NCI-H2107 treated with DMSO at 0.1 percent for 48 hours (cell line): ENCODE data around the gene DACT2.
"Not testable (repeated sequence)": the region's sequence is repeated elsewhere in the genome, so short reads cannot be mapped to it uniquely, and the experiment has no call there.

ENCODE experiments used
- DNase-seq: peaks from one replicate; lab custom pipeline; 2025; ENCODE audit not compliant: unreplicated experiment; lab: John Stamatoyannopoulos, UW

DACT2 gene, protein sequence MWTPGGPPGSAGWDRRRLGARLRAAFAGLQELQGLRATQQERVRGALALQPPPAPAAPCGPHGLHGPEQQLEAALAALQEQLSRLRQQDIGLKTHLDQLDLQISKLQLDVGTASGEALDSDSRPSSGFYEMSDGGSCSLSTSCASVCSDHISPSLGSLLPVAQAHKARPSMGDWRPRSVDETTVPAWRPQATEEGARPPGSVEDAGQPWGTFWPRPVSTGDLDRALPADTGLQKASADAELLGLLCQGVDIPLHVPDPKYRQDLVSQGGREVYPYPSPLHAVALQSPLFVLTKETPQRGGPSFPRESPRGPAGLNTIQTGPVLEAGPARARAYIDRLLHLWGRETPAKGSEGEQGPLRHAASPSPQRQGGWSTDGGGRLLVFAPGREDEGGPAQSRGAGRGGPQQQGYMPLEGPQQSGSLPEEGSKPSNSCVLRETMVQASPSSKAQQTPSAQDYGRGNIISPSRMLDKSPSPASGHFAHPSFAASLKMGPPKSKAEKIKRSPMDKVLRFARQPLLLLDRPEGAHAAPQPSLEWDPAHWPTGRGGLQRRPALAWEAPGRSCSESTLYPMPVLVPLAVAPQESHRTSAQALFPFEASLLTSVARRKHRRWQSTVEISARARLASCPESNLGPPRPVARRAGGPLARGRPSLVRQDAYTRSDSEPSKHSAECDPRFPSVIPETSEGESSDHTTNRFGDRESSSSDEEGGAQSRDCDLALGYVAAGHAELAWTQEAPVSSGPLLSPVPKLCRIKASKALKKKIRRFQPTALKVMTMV

GRCh38 chr6:168319279-168320111 is at the start of gene DACT2:
Gene DACT2, minus strand, starts transcription at chr6:168319777. Its CDS starts 144 bp downstream, at chr6:168319633.
- no peak for DNase-seq

DNA sequence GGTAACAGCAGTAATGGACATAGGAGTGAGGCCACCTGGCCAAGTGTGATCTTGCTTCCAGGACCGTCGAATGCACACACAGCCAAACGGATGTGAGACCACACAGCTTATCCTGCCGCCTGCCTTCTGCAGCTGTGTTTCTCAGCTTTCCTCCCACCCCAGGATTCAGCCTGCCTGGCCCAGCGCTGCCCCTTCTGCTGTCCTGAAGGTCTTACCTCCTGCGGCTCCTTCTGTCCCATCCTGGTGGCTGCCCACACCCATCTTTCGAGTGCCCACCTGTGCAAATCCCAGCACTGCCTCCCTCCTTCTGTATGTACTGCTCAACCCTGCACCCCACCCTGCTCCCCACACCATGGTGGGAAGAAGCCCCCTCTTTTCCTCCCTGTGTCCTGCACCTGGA is 49.4 kb upstream of the DACT2 start:
- no peak for DNase-seq

GRCh38 chr6:168368066-168368820 is 48.7 kb upstream of the DACT2 start:
- DNase-seq = no peak

DNA sequence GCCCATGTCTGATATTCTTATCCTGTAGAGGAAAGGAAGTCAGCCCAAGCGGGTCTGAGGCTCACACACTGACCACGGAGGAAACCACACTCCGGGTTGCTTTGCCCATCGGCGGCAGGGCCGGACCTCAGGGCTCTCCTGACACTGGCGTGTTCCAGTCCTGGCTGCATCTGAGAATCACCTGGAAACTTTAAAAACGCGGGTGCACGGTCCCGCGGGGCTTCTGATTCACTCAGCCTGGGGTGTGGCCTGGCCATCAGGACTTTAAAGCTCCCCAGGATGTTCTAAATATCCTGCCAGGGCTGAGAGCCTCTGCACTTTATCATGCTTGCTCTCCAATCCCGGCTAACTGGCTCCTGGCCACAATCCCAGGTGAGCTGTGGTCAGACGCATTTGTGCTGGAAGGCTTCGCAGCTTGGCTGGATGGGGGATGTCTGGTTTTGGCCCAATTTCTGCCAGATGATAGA is 47.7 kb upstream of the DACT2 start:
- DNase-seq = no peak

DNA sequence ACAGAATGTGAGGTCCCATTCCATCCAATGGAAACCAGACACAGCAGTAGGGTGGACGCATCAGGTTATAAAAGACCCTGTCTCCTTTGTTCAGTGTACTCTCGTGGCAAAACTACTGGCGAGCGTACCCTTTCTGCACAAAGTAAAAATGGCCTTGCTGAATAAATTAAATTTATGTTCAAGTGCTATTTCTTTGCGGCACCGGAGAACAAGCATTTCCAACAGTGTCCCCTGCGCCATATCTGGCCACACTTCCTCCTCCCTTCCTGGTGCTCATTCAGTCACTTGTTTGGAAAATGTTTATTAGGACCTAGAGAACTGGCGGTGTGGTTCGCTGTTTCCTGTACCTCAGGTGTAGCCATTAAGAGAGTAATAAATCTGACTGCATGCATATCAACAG is 46.9 kb upstream of the DACT2 start:
- no peak for DNase-seq

DNA sequence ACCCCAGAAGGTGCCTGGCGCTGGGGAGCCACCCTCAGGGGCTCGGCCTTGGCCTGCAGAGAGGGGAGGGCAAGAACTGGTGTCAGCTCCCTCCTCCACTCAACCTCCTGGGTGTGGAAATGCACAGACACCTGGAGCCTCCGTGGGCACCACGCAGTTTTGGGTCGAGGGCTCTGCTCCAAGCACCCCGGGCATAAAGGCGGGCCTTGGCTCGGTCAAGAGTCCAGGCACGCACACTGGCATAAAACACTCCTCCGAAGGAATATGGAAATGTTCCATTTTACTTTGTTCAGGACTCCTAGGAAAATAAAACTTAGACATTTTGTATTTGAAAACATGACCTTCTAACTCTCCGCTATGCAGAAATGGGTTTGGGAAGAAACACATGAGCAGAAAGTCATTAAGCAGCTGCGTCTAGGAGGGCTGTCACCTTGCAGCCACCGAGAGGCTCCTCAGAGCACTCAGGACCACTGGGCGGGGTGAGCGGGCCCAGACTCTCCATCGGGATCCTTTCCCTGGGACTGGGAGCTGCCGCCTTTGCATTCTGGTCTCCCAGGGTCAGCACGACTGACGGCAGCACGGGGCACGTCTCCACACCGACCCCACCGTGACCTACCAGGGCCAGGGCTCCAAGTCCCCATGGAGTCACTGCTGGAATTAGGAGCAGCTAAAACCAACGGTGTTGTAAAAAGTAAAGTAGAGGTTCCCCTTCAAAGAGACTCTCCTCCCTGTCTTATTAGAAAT is 46.0 kb upstream of the DACT2 start:
- DNase-seq = no peak

- DNase-seq = no peak
Measured at GRCh38 chr6:168364793-168365421, 45.3 kb upstream of the DACT2 start.

DNA sequence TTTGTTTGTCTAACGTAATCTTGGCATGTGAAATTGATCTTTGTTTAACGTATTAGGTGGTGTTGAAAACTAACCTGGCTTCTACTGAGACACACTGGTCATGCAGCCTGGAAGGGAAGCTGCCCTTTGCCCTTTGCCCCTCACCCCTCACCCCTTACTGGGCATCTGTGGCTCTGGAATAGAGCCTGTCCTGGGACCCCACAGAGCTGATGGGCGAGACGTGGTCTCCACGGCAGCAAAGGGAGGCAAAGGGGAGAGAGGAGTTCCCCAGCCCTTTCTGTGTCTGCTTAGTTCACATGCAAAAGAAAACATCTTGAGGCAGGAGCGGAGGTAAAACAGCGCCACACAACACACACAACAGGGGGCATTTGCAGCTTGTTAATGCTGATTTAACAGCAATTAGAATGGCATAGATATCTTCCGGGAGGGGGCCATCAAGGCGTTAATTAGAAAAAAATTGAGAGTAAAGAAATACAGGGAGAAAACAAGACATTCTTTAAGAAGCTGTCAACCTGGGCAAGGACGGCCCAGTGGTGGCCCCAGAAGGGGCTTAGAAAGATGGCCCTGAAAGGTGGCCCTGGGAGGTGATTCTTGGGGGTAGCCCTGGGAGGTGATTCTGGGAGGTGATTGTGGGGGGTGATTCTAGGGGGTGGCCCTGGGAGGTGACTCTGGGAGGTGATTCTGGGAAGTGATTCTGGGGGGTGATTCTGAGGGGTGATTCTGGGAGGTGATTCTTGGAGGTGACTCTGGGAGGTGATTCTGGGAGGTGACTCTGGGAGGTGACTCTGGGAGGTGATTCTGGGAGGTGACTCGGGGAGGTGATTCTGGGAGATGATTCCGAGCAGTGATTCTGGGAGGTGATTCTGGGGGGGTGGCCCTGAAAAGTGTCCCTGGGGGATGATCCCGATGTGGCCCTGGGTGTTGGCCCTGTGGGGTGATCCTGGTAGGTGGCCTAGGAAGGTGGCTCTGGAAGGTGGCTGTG is 44.5 kb upstream of the DACT2 start:
- DNase-seq = no peak

DNA sequence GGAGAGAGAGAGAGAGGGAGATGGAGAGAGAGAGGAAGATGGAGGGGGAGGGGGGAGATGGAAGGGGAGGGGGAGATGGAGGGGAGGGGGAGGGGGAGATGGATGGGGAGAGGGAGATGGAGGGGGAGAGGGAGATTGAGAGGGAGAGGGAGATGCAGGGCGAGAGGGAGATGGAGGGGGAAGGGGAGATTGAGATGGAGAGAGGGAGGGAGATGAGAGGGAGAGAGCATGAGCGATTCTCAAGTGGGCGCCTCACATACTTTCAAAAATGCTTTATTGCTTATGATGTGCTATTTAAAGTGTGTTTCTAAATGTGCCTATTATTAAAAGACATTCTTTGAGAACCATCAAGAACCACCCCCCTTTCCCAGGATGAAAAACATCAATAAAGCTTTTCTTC is 43.7 kb upstream of the DACT2 start:
- DNase-seq = no peak

GRCh38 chr6:168362276-168362990 is 42.9 kb upstream of the DACT2 start:
- DNase-seq = no peak

- DNase-seq = no peak
Measured at GRCh38 chr6:168361766-168362165, 42.2 kb upstream of the DACT2 start.

DNA sequence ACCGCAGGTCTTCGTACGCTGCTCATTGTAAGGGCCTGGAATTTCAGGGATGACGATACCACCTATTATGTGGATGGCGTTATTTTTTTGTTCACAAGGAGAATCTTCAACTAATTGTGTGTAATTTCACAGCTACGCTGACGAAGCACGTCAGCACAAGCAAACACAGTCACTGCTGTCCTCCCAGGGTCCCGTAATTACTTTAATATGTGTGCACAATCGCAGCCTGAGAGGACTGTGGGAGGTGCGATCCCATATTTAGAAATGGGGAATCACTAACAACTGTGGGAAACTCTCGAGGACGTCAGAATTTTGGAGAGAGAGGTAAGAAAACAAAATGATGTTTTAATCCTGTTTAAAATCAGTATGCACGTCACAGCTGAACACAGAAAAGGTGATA is 40.2 kb upstream of the DACT2 start:
- DNase-seq = no peak

DNA sequence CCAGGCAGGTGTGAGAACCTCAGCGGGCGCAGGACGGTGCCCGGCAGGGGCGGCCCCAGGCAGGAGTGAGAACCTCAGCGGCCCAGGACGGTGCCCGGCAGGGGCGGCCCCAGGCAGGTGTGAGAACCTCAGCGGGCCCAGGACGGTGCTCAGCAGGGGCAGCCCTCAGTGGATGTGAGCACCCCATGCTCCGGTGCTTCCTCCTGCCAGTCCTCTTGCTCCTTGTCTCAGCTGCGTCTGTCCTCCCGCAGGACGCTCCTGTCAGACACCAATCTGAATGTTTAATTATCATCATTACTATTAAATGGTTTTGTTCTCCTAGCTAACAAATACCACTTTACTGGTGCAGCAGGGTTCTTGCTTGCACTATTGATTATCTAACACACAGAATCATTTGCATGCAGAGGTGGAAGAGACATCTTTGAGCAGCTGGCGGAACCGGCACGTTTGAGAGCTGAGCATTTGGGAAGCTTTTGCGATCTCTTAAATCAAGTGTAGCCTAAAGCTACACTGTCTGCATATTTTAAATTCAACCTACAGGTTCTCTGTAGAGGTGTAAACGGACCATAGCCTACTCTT is 39.4 kb upstream of the DACT2 start:
- no peak for DNase-seq

- not testable (repeated sequence) for DNase-seq
Measured at GRCh38 chr6:168356872-168357271, 37.3 kb upstream of the DACT2 start.

DNA sequence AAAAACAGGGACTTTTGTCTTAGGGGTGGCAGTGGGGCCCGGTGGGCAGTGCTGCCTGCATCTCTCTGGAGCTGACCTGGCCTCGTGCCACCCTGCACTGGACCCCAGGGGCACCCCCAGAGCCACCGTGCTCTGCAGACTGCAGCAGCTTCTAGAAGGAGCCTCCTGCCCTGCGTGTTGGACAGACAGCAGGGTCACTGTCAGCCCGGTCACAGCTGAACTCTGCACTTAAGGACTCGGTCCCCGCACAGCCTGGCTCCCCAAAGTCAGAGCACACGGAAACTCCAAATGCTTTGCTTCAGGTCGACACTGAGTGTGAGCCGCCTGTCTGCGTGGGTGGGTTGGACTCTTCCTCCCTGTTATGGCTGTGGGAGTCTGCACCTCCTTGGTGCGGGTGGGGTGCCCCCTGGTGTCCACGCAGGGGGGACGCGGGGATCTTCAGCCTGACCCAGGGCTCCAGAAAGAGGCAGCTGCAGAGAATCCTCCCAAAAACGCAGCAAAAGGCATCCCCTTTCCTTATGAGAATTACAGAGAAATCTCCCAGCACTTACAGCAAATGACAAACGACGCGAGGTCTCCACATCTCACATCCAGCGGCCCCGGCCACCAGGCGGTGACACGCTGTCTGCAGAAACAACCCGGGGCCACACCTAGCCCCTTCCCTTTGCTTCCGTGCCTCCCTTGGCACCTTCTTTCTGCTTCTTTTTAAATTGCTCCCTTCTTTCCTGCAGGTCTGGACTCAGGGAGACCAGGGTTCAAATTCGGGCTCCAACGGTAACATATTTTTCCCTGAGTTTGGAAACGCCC is 36.3 kb upstream of the DACT2 start:
- DNase-seq = no peak

DNA sequence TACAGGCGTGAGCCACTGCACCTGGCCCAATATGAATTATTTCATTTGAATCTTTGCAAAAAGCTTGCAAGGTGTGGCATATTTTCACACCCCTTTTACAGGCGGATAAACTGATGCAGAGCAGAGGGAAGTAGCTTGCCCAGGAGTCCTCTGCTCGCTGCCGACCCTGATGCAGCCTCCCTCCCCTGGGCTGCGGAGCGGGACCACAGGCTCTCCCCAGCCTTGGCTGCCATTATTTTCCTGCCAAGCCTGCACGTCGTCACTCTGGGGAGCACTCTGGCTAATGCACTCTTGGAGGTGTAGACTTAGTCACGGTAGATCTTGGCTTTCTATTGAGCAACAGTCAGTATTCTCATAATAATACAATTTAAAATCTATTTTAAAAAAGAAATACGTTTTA is 34.8 kb upstream of the DACT2 start:
- no peak for DNase-seq
